DOHH2 (cell line): ENCODE data around the gene DMTF1.

Experiments used
- CTCF ChIP-seq: fragments of 200-600 bp; sonication (generic); IDR thresholded peaks from one replicate; pipeline ENCODE4 v1.5.1; 2014; ENCODE audit warnings: antibody characterized with exemption, mild to moderate bottlenecking, low read depth, low read length; ENCODE audit not compliant: poor library complexity, severe bottlenecking
- EZH2phosphoT487 ChIP-seq: fragments of 200-600 bp; sonication (generic); IDR thresholded peaks from 2 replicates; pipeline ENCODE4 v1.6.1; 2017; ENCODE audit warnings: borderline replicate concordance, mild to moderate bottlenecking, antibody characterized with exemption, low read length, moderate library complexity, mixed read lengths

GRCh38 chr7:87159538-87159937 lies 7.3 kb downstream of the DMTF1 start:
- TF ChIP-seq CTCF (no peak), EZH2phosphoT487 (no peak)
